Osteocyte (in vitro differentiated cells): ENCODE measurements around the gene TEX52. TPM values are rescaled to one million over a fixed set of nuclear protein-coding genes. Genes with fewer than 3 reads are reported as not detected.

Experiments
- DNase-seq: peaks from one replicate; pipeline ENCODE4 v3.0.0; 2021; ENCODE audit warnings: mixed read lengths; ENCODE audit not compliant: unreplicated experiment; ENCODE audit errors: extremely low spot score
- H3K27ac Mint-ChIP-seq: one replicate; pipeline ENCODE4 v1.8.0; 2021; ENCODE audit warnings: mild to moderate bottlenecking, mixed read lengths; ENCODE audit not compliant: unreplicated experiment
- H3K27me3 Mint-ChIP-seq: one replicate; pipeline ENCODE4 v1.8.0; 2021; ENCODE audit warnings: mixed read lengths; ENCODE audit not compliant: unreplicated experiment
- H3K36me3 Mint-ChIP-seq: one replicate; pipeline ENCODE4 v1.8.0; 2021; ENCODE audit warnings: mixed read lengths; ENCODE audit not compliant: unreplicated experiment
- H3K4me1 Mint-ChIP-seq: one replicate; pipeline ENCODE4 v1.8.0; 2021; ENCODE audit warnings: mixed read lengths; ENCODE audit not compliant: unreplicated experiment
- H3K4me3 Mint-ChIP-seq: one replicate; pipeline ENCODE4 v1.8.0; 2021; ENCODE audit warnings: mild to moderate bottlenecking, moderate library complexity, mixed read lengths; ENCODE audit not compliant: unreplicated experiment
- H3K9me3 Mint-ChIP-seq: one replicate; pipeline ENCODE4 v1.8.0; 2021; ENCODE audit warnings: mixed read lengths; ENCODE audit not compliant: unreplicated experiment
- CTCF ChIP-seq: fragments of 200-600 bp; sonication (generic); IDR thresholded peaks from 2 replicates; pipeline ENCODE4 v1.5.0; 2021; ENCODE audit warnings: antibody characterized with exemption, mild to moderate bottlenecking, moderate library complexity
- total RNA-seq: library from RNA; stranded (reverse); gene quantifications from 2 replicates; pipeline ENCODE4 v1.2.1, GENCODE V29; 2021

TEX52 gene
- total RNA-seq, 1 donor from 2014 or later, result not detected

- no peaks in the 10 kb centered on the region for H3K9me3 Mint-ChIP-seq
- H3K27me3 Mint-ChIP-seq, result no peaks in the 10 kb centered on the region
- peaks cover 6% of the 10 kb centered on the region for H3K36me3 Mint-ChIP-seq
- H3K27ac Mint-ChIP-seq, result peak within 1 kb of the TSS; percentile 96
- H3K4me3 Mint-ChIP-seq, result peak within 1 kb of the TSS; percentile 94
- DNase-seq, result peak; percentile 99
- H3K4me1 Mint-ChIP-seq, result peaks cover 39% of the 10 kb centered on the region
- no peak for TF ChIP-seq CTCF
Measured at GRCh38 chr12:2890388-2891239, 33.8 kb upstream of the TEX52 start, which contains the start of gene TULP3. TULP3 (plus strand) TSS chr12:2890891; CDS start chr12:2890948, 57 bp downstream.

- Mint-ChIP-seq H3K27me3 (no peaks in the 10 kb centered on the region), H3K4me1 (peaks cover 33% of the 10 kb centered on the region), H3K4me3 (peak overlapping the region; percentile 94), H3K36me3 (peaks cover 6% of the 10 kb centered on the region), H3K9me3 (no peaks in the 10 kb centered on the region), H3K27ac (peak overlapping the region; percentile 96)
- no peak for TF ChIP-seq CTCF
- no peak for DNase-seq
Measured at GRCh38 chr12:2890001-2890387, 33.2 kb upstream of the TEX52 start.

- H3K27me3 Mint-ChIP-seq, result no peaks in the 10 kb centered on the region
- no peak for TF ChIP-seq CTCF
- H3K4me1 Mint-ChIP-seq, result peaks cover 14% of the 10 kb centered on the region
- no peaks in the 10 kb centered on the region for H3K9me3 Mint-ChIP-seq
- peaks cover 3% of the 10 kb centered on the region for H3K36me3 Mint-ChIP-seq
- no peak for DNase-seq
- no peak overlapping the region for H3K4me3 Mint-ChIP-seq
- no peak overlapping the region for H3K27ac Mint-ChIP-seq
Measured at GRCh38 chr12:2886768-2887450, 30.1 kb upstream of the TEX52 start.

- peaks cover 3% of the 10 kb centered on the region for H3K36me3 Mint-ChIP-seq
- DNase-seq, result no peak
- peak overlapping the region; percentile 11 for H3K27ac Mint-ChIP-seq
- no peak for TF ChIP-seq CTCF
- H3K4me3 Mint-ChIP-seq, result no peak overlapping the region
- H3K4me1 Mint-ChIP-seq, result peaks cover 2% of the 10 kb centered on the region
- H3K27me3 Mint-ChIP-seq, result no peaks in the 10 kb centered on the region
- H3K9me3 Mint-ChIP-seq, result no peaks in the 10 kb centered on the region
Measured at GRCh38 chr12:2884810-2885209, 28.0 kb upstream of the TEX52 start.

GRCh38 chr12:2879853-2880252 lies 23.0 kb upstream of the TEX52 start:
- TF ChIP-seq CTCF, result no peak
- Mint-ChIP-seq H3K27me3 (no peaks in the 10 kb centered on the region), H3K4me3 (no peak overlapping the region), H3K36me3 (no peaks in the 10 kb centered on the region), H3K4me1 (peaks cover 18% of the 10 kb centered on the region), H3K27ac (no peak overlapping the region), H3K9me3 (no peaks in the 10 kb centered on the region)
- no peak for DNase-seq
